SH-SY5Y (cell line): Measurements from ENCODE around the gene HOXB5.

Experiments used
- GATA2 ChIP-seq: IDR thresholded peaks from 2 replicates; pipeline ENCODE4 v1.6.1; 2011; ENCODE audit warnings: mild to moderate bottlenecking, low read depth, low read length
- GATA3 ChIP-seq: IDR thresholded peaks from 2 replicates; pipeline ENCODE4 v1.6.1; 2011; ENCODE audit warnings: low read depth, mild to moderate bottlenecking, low read length, moderate library complexity

- no peak for TF ChIP-seq GATA2
- TF ChIP-seq GATA3, result no peak
These were observed 45.6 kb downstream of the HOXB5 start for GRCh38 chr17:48547808-48548522.
